ENCODE measurements around the gene MYBPH. TPM values are rescaled to one million over a fixed set of nuclear protein-coding genes. Genes with fewer than 3 reads are reported as not detected.

Gene MYBPH
- total RNA-seq, 1 donor from 2014 or later: not detected

GRCh38 chr1:203188686-203189232 is 13.1 kb upstream of the MYBPH start:
- no peak overlapping the region for H3K4me3 Mint-ChIP-seq
- H3K4me1 Mint-ChIP-seq: no peaks in the 10 kb centered on the region
- H3K27me3 Mint-ChIP-seq: peaks cover 23% of the 10 kb centered on the region
- no peaks in the 10 kb centered on the region for H3K36me3 Mint-ChIP-seq (ENCODE audit: low read depth)
- no peak for DNase-seq
- intact Hi-C loops (cut with micrococcal nuclease): no loop called here
- H3K9me3 Mint-ChIP-seq: no peaks in the 10 kb centered on the region
- H3K27ac Mint-ChIP-seq: no peak overlapping the region

GRCh38 chr1:203187689-203188264 is 12.2 kb upstream of the MYBPH start:
- Mint-ChIP-seq H3K27me3 (peaks cover 23% of the 10 kb centered on the region), H3K36me3 (ENCODE audit: low read depth) (no peaks in the 10 kb centered on the region), H3K9me3 (no peaks in the 10 kb centered on the region), H3K27ac (no peak overlapping the region), H3K4me3 (no peak overlapping the region), H3K4me1 (no peaks in the 10 kb centered on the region)
- intact Hi-C loops (cut with micrococcal nuclease): no loop called here
- no peak for DNase-seq

GRCh38 chr1:203187304-203187685 is 11.7 kb upstream of the MYBPH start:
- Mint-ChIP-seq H3K9me3 (no peaks in the 10 kb centered on the region), H3K36me3 (ENCODE audit: low read depth) (no peaks in the 10 kb centered on the region), H3K27me3 (peaks cover 23% of the 10 kb centered on the region), H3K27ac (no peak overlapping the region), H3K4me3 (no peak overlapping the region), H3K4me1 (no peaks in the 10 kb centered on the region)
- intact Hi-C loops (cut with micrococcal nuclease): no loop called here
- no peak for DNase-seq

DNA sequence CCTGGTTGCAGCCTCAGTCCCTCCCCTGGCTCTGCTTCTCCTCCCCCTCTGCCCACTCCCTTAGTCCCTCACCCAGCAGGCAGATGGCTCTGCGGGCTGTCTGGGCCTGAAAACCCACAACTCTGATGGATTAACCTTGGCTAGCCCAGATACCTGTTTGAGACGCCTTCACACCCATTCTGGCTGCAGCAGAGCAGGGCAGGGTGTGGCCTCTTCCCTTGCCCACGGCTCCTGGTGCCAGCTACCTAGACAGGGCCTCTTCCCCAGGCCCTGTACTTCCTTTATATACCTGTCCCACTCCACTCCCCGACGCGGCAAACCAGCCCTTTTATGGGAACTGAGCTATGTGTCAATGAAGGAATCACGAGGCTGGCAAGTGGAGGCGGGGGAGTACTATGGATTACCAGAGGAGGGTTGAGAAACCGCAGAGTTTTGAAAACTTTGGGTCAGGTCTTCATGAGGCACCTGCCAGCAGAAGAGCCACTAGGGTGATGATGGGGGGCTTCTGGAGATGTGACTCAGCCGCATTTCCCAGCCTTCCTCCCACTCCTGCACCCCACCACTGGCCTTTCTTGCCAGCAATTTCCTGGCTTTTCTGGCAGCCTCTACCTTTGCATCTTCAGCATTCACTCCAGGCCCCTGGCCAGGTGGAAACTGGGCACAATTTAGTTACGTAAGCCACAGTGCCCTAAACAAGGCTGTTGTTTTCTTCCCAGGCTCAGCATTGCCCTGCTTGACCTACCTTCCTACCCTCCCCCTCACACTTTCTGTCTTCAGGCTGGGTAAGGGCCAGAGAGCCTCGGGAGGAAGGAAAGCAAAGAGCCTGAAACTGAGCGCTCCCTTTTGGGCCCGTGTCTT is 11.0 kb upstream of the MYBPH start, which contains the start of gene CHI3L1:
CHI3L1 (minus strand) TSS at position 259 of the 858 bp plus-strand sequence; CDS start at position 178, 81 bp downstream.
- Mint-ChIP-seq H3K27ac (no peak within 1 kb of the TSS), H3K4me1 (no peaks in the 10 kb centered on the region), H3K27me3 (peaks cover 23% of the 10 kb centered on the region), H3K4me3 (no peak within 1 kb of the TSS), H3K36me3 (ENCODE audit: low read depth) (no peaks in the 10 kb centered on the region), H3K9me3 (no peaks in the 10 kb centered on the region)
- no peak for DNase-seq
- intact Hi-C loops (cut with micrococcal nuclease): no loop called here

DNA sequence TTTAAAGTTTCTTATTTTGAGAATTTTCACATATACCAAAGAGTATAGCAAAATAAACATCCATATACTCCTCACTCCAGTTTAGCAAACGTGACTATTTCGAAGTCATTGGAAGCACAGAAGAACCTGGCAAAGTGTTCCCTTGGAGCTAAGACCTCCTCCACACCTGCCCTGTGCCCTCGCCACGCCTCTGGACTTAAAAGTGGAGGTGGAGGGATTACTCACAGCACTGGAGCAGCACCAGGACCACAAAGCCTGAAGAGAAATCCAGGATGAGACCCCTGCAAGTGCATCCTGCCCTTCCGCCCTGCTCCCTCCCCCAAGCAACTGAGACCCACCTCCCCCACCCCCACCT is 10.4 kb upstream of the MYBPH start:
- Mint-ChIP-seq H3K4me3 (no peak overlapping the region), H3K4me1 (no peaks in the 10 kb centered on the region), H3K9me3 (no peaks in the 10 kb centered on the region), H3K36me3 (ENCODE audit: low read depth) (no peaks in the 10 kb centered on the region), H3K27ac (no peak overlapping the region), H3K27me3 (peaks cover 21% of the 10 kb centered on the region)
- no peak for DNase-seq
- intact Hi-C loops (cut with micrococcal nuclease): no loop called here

- no peak for DNase-seq
- H3K4me3 Mint-ChIP-seq: no peak overlapping the region
- no peaks in the 10 kb centered on the region for H3K4me1 Mint-ChIP-seq
These were observed 10.0 kb upstream of the MYBPH start for GRCh38 chr1:203185585-203185984.

GRCh38 chr1:203185061-203185461 is 9.4 kb upstream of the MYBPH start:
- DNase-seq: no peak
- Mint-ChIP-seq H3K9me3 (no peaks in the 10 kb centered on the region), H3K36me3 (ENCODE audit: low read depth) (no peaks in the 10 kb centered on the region), H3K27ac (no peak overlapping the region), H3K27me3 (peaks cover 19% of the 10 kb centered on the region), H3K4me3 (no peak overlapping the region), H3K4me1 (no peaks in the 10 kb centered on the region)
- intact Hi-C loops (cut with micrococcal nuclease): no loop called here

More at GRCh38 chr1:203185585-203185984, 10.0 kb upstream of the MYBPH start:
- Mint-ChIP-seq H3K27me3 (peaks cover 21% of the 10 kb centered on the region), H3K27ac (no peak overlapping the region), H3K9me3 (no peaks in the 10 kb centered on the region), H3K36me3 (ENCODE audit: low read depth) (no peaks in the 10 kb centered on the region)
- intact Hi-C loops (cut with micrococcal nuclease): no loop called here

DNA sequence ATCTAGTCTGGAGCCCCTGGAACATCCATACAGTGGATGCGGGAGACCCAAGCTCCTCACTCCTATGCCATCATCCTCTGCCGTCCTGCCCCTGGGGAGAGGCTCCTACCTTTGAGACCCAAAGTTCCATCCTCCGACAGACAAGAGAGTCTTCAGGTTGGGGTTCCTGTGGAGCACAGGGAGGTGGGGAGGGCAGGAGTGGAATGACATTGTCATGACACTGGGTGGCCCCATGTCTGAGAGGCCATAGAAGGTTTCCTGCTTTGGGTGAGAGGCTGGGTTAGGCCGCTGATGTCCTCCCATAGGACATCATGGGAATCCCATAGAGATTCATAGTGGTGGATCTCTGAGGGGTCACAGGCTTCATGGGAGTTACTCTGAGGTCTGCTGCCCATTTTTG is 8.8 kb upstream of the MYBPH start:
- no peaks in the 10 kb centered on the region for H3K9me3 Mint-ChIP-seq
- intact Hi-C loops (cut with micrococcal nuclease): no loop called here
- H3K4me1 Mint-ChIP-seq: no peaks in the 10 kb centered on the region
- H3K27ac Mint-ChIP-seq: no peak overlapping the region
- H3K36me3 Mint-ChIP-seq (ENCODE audit: low read depth): no peaks in the 10 kb centered on the region
- no peak overlapping the region for H3K4me3 Mint-ChIP-seq
- H3K27me3 Mint-ChIP-seq: peaks cover 16% of the 10 kb centered on the region
- no peak for DNase-seq

DNA sequence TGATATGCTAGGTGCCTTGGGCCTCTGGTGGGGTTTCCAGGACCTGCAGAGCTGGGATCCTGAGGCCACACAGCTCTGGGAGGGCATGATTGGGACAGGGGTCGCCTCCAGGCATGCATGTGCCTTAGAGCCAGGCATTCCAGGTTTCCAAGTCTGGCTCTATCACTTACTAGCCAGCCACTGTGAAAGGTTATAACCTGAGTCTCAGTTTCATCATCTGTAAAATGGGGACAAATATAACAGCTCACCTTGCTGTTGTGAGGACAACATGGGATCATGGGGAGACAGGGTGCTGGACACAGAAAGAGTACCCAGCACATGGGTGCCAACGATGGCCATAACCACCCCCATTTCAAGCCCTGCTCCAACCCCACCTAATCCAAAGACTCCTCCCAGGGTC is 8.2 kb upstream of the MYBPH start:
- no peak for DNase-seq
- intact Hi-C loops (cut with micrococcal nuclease): no loop called here
- no peaks in the 10 kb centered on the region for H3K9me3 Mint-ChIP-seq
- H3K4me3 Mint-ChIP-seq: no peak overlapping the region
- H3K27me3 Mint-ChIP-seq: peaks cover 12% of the 10 kb centered on the region
- no peaks in the 10 kb centered on the region for H3K4me1 Mint-ChIP-seq
- H3K36me3 Mint-ChIP-seq (ENCODE audit: low read depth): no peaks in the 10 kb centered on the region
- H3K27ac Mint-ChIP-seq: no peak overlapping the region

GRCh38 chr1:203182387-203182953 is 6.8 kb upstream of the MYBPH start:
- Mint-ChIP-seq H3K9me3 (no peaks in the 10 kb centered on the region), H3K36me3 (ENCODE audit: low read depth) (no peaks in the 10 kb centered on the region), H3K4me3 (no peak overlapping the region), H3K4me1 (no peaks in the 10 kb centered on the region), H3K27ac (no peak overlapping the region), H3K27me3 (peaks cover 5% of the 10 kb centered on the region)
- no peak for DNase-seq
- intact Hi-C loops (cut with micrococcal nuclease): no loop called here

GRCh38 chr1:203181586-203182386 is 6.2 kb upstream of the MYBPH start:
- intact Hi-C loops (cut with micrococcal nuclease): no loop called here
- Mint-ChIP-seq H3K36me3 (ENCODE audit: low read depth) (no peaks in the 10 kb centered on the region), H3K27me3 (peaks cover 4% of the 10 kb centered on the region), H3K9me3 (no peaks in the 10 kb centered on the region), H3K27ac (no peak overlapping the region), H3K4me1 (no peaks in the 10 kb centered on the region), H3K4me3 (no peak overlapping the region)
- no peak for DNase-seq

DNA sequence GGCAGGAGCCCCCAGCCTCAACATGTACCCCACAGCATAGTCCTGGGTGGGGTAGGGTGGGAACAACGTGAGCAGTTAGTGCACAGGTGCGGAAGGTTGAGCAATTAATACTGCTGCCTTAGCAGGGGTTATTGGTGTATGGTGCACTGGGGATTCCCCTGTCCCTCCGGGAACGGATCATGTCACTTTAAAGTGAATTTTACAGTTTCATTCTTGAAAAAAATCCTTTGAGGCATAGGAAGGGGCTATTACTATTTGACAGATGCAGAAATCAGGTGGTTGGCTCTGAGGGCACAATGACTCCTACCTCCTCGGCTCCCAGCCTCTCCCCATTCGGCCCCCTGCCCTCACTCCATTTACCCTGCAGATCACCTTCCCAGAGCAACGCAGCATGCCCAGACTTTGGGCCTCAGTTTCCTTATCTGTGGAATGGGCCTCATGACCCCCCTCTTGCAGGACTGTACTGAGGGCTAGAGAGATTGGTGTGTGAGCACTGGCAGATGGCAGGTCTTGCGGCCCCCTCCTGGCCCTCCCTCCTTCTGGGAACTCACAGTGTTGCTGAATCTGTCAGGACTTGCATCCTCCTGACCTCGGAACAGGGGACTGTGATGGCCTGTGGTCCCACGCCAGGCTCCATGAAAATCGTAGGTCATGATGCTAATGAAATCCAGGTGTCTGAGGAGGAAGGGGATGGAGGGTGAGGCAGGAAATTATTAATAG is 5.1 kb upstream of the MYBPH start:
- no peaks in the 10 kb centered on the region for H3K4me1 Mint-ChIP-seq
- H3K4me3 Mint-ChIP-seq: no peak overlapping the region
- no peaks in the 10 kb centered on the region for H3K9me3 Mint-ChIP-seq
- intact Hi-C loops (cut with micrococcal nuclease): no loop called here
- H3K36me3 Mint-ChIP-seq (ENCODE audit: low read depth): no peaks in the 10 kb centered on the region
- H3K27me3 Mint-ChIP-seq: no peaks in the 10 kb centered on the region
- DNase-seq: no peak
- no peak overlapping the region for H3K27ac Mint-ChIP-seq

DNA sequence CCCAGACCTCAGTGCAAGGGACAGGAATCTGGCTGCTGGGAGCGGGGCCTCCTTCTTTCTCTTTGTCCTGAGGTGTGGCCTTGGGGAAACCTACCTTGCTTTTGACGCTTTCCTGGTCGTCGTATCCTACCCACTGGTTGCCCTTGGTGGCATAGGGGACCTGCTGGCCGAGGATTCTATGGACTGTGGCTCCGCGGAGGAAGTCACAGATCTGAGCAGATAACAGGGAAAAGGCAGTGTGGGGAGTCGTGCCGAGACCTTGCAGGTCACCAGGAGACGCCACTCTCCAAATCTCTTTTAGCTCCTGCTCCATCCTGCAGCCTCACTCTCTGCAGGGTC is 4.0 kb upstream of the MYBPH start:
- H3K27me3 Mint-ChIP-seq: no peaks in the 10 kb centered on the region
- H3K4me3 Mint-ChIP-seq: no peak overlapping the region
- no peaks in the 10 kb centered on the region for H3K4me1 Mint-ChIP-seq
- H3K36me3 Mint-ChIP-seq (ENCODE audit: low read depth): no peaks in the 10 kb centered on the region
- H3K9me3 Mint-ChIP-seq: no peaks in the 10 kb centered on the region
- no peak overlapping the region for H3K27ac Mint-ChIP-seq
- DNase-seq: no peak
- intact Hi-C loops (cut with micrococcal nuclease): no loop called here

All from activated CD4-positive, alpha-beta T cell treated with anti-CD3 and anti-CD28 coated beads, Interleukin-2, amount 10 ng/mL, durations not matched to agents 24 days and 14 days (primary cell).